Measurements from ENCODE around the gene NDST1.

NDST1 gene

DNA sequence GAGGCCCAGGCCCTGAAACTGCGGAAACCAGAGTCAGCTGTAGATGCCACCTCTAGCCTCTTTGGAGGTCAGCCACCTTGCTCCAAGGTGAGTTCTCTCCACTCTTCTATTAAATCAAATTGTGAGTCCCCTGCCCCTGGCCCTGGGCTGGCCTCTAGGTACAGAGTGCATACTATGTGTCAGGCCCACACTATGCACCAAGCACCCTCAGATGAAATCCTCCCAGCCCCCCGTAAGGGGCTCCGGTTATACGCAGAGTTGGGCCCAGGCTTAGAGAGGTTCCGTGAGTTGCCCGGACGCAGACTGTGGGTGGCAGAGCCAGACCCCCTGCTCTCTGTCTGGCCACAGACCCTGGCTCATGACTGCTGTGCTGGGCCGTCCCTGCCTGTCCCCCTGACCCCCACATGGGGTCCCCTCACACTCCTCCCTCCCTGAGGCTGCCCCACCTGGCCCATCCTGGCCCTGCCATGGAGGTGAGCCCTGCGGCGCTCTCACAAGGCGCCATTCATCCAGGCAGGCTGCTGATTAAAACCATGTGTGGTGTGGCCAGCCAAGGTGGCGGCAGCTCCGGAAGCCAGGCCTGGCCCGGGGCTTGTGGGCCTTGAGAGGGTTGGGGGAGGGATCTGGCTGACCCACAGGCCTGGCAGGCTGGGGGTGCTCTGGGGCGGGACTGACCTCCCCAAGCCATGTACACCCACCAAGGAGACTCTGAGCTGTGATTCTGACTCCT is 67.1 kb downstream of the NDST1 start:
- POLR2A ChIA-PET, result interaction anchor here (0.8 kb wide), 1 partner anchor 126 kb away, joined by 4 read pairs; the partner anchor contains the start of gene RBM22
- CTCF ChIA-PET, result interaction anchor here (0.5 to 0.8 kb wide), 2 partner anchors 15 to 22 kb away, joined by 3 to 4 read pairs; no protein-coding TSS in a partner anchor
- no peak for DNase-seq (ENCODE audit: extremely low spot score)
- TF ChIP-seq SUZ12 (IDR thresholded peaks at IDR 0.05) (no peak), CTBP1 (IDR thresholded peaks at IDR 0.05; ENCODE audit: borderline replicate concordance) (no peak), NFRKB (IDR thresholded peaks at IDR 0.05) (no peak)

DNA sequence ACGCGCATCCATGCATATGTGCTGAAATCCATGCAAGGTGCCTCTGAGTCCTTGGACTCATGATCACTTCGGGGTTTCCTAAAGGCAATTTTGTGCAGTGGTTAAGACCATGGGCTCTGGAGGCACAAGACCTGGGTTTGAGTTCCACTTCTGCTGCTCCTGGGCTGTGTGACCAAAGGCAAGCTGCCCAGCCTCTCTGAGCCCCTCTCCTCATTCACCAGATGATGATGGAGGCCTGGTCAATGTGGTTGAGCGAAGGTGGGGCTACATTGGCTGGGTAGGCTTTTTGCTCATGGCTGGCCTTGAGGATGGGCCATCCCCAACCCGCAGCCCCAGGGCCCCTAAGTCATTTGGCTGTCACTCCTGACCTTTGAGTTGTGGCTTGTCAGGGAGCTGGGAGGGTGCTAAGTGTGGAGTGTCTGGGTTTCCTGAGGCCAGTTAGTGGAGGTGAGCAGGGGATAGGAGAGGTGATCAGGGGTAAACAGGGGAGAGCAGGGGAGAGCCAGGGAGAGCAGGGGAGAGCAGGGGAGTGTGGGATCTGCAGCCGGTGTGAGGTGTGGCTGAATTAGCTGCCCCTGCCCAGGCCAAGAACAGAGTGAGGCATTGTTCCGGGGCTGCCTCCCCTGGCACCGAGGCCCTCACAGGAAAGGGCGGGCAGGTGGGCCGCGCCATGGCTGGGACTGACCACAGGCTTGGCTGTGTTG is 68.0 kb downstream of the NDST1 start:
- ChIA-PET CTCF (interaction anchor here (1.1 kb wide), 1 partner anchor 16 kb away, joined by 5 read pairs; no protein-coding TSS in a partner anchor), POLR2A (interaction anchor here (1.3 kb wide), 1 partner anchor 125 kb away, joined by 5 read pairs; the partner anchor contains the start of gene RBM22)
- DNase-seq (ENCODE audit: extremely low spot score), result no peak
- TF ChIP-seq FOXM1 (IDR thresholded peaks at IDR 0.05; ENCODE audit: borderline replicate concordance), result no peak
- TF ChIP-seq LEF1 (IDR thresholded peaks at IDR 0.05; ENCODE audit: borderline replicate concordance), result no peak
- TF ChIP-seq, protein P1, sequence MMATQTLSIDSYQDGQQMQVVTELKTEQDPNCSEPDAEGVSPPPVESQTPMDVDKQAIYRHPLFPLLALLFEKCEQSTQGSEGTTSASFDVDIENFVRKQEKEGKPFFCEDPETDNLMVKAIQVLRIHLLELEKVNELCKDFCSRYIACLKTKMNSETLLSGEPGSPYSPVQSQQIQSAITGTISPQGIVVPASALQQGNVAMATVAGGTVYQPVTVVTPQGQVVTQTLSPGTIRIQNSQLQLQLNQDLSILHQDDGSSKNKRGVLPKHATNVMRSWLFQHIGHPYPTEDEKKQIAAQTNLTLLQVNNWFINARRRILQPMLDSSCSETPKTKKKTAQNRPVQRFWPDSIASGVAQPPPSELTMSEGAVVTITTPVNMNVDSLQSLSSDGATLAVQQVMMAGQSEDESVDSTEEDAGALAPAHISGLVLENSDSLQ (IDR thresholded peaks at IDR 0.05), result no peak
- TF ChIP-seq BHLHE40 (IDR thresholded peaks at IDR 0.05; ENCODE audit: borderline replicate concordance), result no peak
- no peak for TF ChIP-seq HDGF (IDR thresholded peaks at IDR 0.05; ENCODE audit: borderline replicate concordance)
- TF ChIP-seq ZNF384 (IDR thresholded peaks at IDR 0.05), result no peak
- no peak for TF ChIP-seq CTBP1 (IDR thresholded peaks at IDR 0.05; ENCODE audit: borderline replicate concordance)
- no peak for TF ChIP-seq ARNT (IDR thresholded peaks at IDR 0.05)
- TF ChIP-seq SUZ12 (IDR thresholded peaks at IDR 0.05), result no peak
- TF ChIP-seq TARDBP (IDR thresholded peaks at IDR 0.05), result no peak
- no peak for TF ChIP-seq NFRKB (IDR thresholded peaks at IDR 0.05)
- TF ChIP-seq ELF4 (IDR thresholded peaks at IDR 0.05), result no peak
- no peak for TF ChIP-seq SP1 (IDR thresholded peaks at IDR 0.05)
- no peak for TF ChIP-seq L3MBTL2 (conservative IDR thresholded peaks at IDR 0.05)
- TF ChIP-seq FOXK2 (IDR thresholded peaks at IDR 0.05), result no peak
- TF ChIP-seq FOXA1 (IDR thresholded peaks at IDR 0.05), result no peak

DNA sequence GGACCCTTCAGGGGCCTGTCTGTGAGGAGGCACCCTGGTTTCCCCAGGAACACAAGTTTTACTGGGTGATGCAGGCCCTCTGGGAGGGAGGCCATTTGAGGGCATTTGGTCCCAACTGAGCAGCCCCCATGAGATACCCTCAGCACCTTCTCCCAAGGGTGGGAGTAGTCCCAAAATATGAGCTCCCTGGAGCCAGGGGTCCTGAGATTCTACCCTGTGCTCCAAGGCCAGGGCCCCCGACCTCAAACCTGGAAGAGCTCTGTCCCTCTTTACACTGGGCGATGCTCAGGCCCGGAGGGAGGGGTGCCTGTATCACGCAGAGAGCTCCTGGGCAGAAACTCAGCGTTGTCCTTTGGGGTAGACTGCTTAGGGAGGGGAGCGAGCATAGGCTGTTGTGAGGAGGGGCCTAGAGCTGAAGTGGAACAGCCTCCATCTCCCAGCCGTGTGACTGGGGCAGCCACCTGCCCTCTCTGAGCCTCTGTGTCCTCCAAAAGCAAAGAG is 68.6 kb downstream of the NDST1 start:
- no peak for DNase-seq (ENCODE audit: extremely low spot score)
- TF ChIP-seq SP1 (IDR thresholded peaks at IDR 0.05) (no peak), BHLHE40 (IDR thresholded peaks at IDR 0.05; ENCODE audit: borderline replicate concordance) (no peak), FOXM1 (IDR thresholded peaks at IDR 0.05; ENCODE audit: borderline replicate concordance) (no peak), ZNF384 (IDR thresholded peaks at IDR 0.05) (no peak), LEF1 (IDR thresholded peaks at IDR 0.05; ENCODE audit: borderline replicate concordance) (no peak), TARDBP (IDR thresholded peaks at IDR 0.05) (no peak), NFRKB (IDR thresholded peaks at IDR 0.05) (no peak), FOXA1 (IDR thresholded peaks at IDR 0.05) (no peak), ELF4 (IDR thresholded peaks at IDR 0.05) (no peak), ARNT (IDR thresholded peaks at IDR 0.05) (no peak), HDGF (IDR thresholded peaks at IDR 0.05; ENCODE audit: borderline replicate concordance) (no peak)
- TF ChIP-seq, protein P1 (IDR thresholded peaks at IDR 0.05), result no peak
- CTCF ChIA-PET, result interaction anchor here (1.1 kb wide), 1 partner anchor 16 kb away, joined by 5 read pairs; no protein-coding TSS in a partner anchor
- POLR2A ChIA-PET, result interaction anchor here (1.3 kb wide), 1 partner anchor 124 kb away, joined by 5 read pairs; the partner anchor contains the start of gene RBM22

DNA sequence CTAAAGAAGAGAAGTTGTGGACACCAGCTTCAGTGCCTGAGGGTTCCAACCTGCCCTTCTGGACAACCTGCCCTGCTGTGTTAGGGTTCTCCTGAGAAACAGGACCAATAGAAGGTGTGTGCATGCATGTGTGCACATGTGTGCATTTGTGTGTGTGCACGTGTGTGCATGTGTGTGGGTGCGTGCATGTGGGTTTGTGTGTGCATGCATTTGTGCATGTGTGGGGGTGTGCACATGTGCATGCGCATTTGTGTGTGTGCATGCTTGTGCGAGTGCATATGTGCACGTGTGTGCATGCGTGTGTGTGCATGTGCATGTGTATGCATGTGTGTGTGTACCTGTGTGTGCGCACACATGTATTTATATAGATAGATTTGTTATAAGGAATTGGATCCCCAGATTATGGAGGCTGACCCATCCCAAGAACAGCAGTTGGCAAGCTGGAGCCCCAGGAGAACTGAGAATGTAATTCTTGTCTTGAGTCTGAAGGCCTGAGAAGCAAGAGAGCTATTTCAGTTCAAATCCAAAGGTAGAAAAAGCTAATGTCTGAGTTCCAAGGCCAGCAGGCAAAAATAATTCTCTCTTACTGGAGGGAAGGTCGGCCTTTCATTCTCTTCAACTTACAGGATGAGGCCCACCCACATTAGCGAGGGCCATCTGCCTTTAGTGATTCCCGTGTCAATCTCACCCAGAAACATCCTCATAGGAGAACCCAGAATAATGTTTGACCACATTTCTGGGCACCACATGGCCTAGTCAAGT is 69.6 kb downstream of the NDST1 start:
- no peak for TF ChIP-seq TARDBP (IDR thresholded peaks at IDR 0.05)
- TF ChIP-seq NFRKB (IDR thresholded peaks at IDR 0.05), result no peak
- TF ChIP-seq LEF1 (IDR thresholded peaks at IDR 0.05; ENCODE audit: borderline replicate concordance), result no peak
- TF ChIP-seq CTBP1 (IDR thresholded peaks at IDR 0.05; ENCODE audit: borderline replicate concordance), result no peak
- no peak for TF ChIP-seq ELF4 (IDR thresholded peaks at IDR 0.05)
- no peak for TF ChIP-seq FOXA1 (IDR thresholded peaks at IDR 0.05)
- TF ChIP-seq, protein P1 (IDR thresholded peaks at IDR 0.05), result no peak
- TF ChIP-seq ARNT (IDR thresholded peaks at IDR 0.05), result no peak
- TF ChIP-seq FOXK2 (IDR thresholded peaks at IDR 0.05), result no peak
- no peak for TF ChIP-seq L3MBTL2 (conservative IDR thresholded peaks at IDR 0.05)
- TF ChIP-seq SP1 (IDR thresholded peaks at IDR 0.05), result no peak
- no peak for TF ChIP-seq HDGF (IDR thresholded peaks at IDR 0.05; ENCODE audit: borderline replicate concordance)
- no peak for TF ChIP-seq FOXM1 (IDR thresholded peaks at IDR 0.05; ENCODE audit: borderline replicate concordance)
- TF ChIP-seq ZNF384 (IDR thresholded peaks at IDR 0.05), result no peak
- TF ChIP-seq BHLHE40 (IDR thresholded peaks at IDR 0.05; ENCODE audit: borderline replicate concordance), result no peak
- no peak for TF ChIP-seq SUZ12 (IDR thresholded peaks at IDR 0.05)
- ChIA-PET POLR2A (interaction anchor here (1.3 kb wide), 1 partner anchor 123 kb away, joined by 5 read pairs; the partner anchor contains the start of gene RBM22), CTCF (no interaction called here)
- DNase-seq (ENCODE audit: extremely low spot score), result no peak

Measured in HEK293T (cell line).